Measurements from ENCODE around the gene PLPP3.
A peak's percentile ranks its signal among the peaks of the same experiment; 100 is the strongest.
"Not testable (repeated sequence)": the region's sequence is repeated elsewhere in the genome, so short reads cannot be mapped to it uniquely, and the experiment has no call there.

The PLPP3 gene

GRCh38 chr1:56578963-56579875, at the start of gene PLPP3:
TSS of gene PLPP3 (minus strand) at chr1:56579563. CDS start at chr1:56579016, 547 bp downstream.
- peak; percentile 72 for DNase-seq

GRCh38 chr1:56627636-56628039, 48.3 kb upstream of the PLPP3 start:
- no peak for DNase-seq

GRCh38 chr1:56627019-56627635, 47.8 kb upstream of the PLPP3 start:
- DNase-seq, result no peak

GRCh38 chr1:56626546-56626945, 47.2 kb upstream of the PLPP3 start:
- no peak for DNase-seq

- no peak for DNase-seq
Measured at GRCh38 chr1:56625819-56626440, 46.6 kb upstream of the PLPP3 start.

- no peak for DNase-seq
Measured at GRCh38 chr1:56617141-56617540, 37.8 kb upstream of the PLPP3 start.

- not testable (repeated sequence) for DNase-seq
Measured at GRCh38 chr1:56610770-56611169, 31.4 kb upstream of the PLPP3 start.

- not testable (repeated sequence) for DNase-seq
Measured at GRCh38 chr1:56610097-56610496, 30.7 kb upstream of the PLPP3 start.

- not testable (repeated sequence) for DNase-seq
Measured at GRCh38 chr1:56595397-56596191, 16.2 kb upstream of the PLPP3 start.

GRCh38 chr1:56591909-56592308, 12.5 kb upstream of the PLPP3 start:
- no peak for DNase-seq

- no peak for DNase-seq
Measured at GRCh38 chr1:56590520-56591011, 11.2 kb upstream of the PLPP3 start.

- no peak for DNase-seq
Measured at GRCh38 chr1:56589369-56589768, 10.0 kb upstream of the PLPP3 start.

GRCh38 chr1:56586502-56586901, 7.1 kb upstream of the PLPP3 start:
- no peak for DNase-seq

GRCh38 chr1:56585985-56586384, 6.6 kb upstream of the PLPP3 start:
- no peak for DNase-seq

- DNase-seq, result no peak
Measured at GRCh38 chr1:56584910-56585528, 5.7 kb upstream of the PLPP3 start.

GRCh38 chr1:56583957-56584468, 4.7 kb upstream of the PLPP3 start:
- no peak for DNase-seq

- DNase-seq, result no peak
Measured at GRCh38 chr1:56580771-56581170, 1.4 kb upstream of the PLPP3 start.

- DNase-seq, result no peak
Measured at GRCh38 chr1:56578138-56578962, 1.0 kb downstream of the PLPP3 start.

GRCh38 chr1:56577406-56578137, 1.8 kb downstream of the PLPP3 start:
- no peak for DNase-seq

- no peak for DNase-seq
Measured at GRCh38 chr1:56576880-56577405, 2.4 kb downstream of the PLPP3 start.

Measured in GOT3 (cell line).